Eye (tissue), 1 donor: ENCODE data around the gene OR6B2.
A peak's percentile ranks its signal among the peaks of the same experiment; 100 is the strongest.

Source experiments
- DNase-seq: peaks from one replicate; pipeline ENCODE4 v3.0.0-alpha.2; 2015

Gene OR6B2

GRCh38 chr2:240037358-240037757 lies 7.1 kb upstream of the OR6B2 start:
- no peak for DNase-seq

- no peak for DNase-seq
These were observed 3.1 kb upstream of the OR6B2 start for GRCh38 chr2:240033330-240033678.

DNA sequence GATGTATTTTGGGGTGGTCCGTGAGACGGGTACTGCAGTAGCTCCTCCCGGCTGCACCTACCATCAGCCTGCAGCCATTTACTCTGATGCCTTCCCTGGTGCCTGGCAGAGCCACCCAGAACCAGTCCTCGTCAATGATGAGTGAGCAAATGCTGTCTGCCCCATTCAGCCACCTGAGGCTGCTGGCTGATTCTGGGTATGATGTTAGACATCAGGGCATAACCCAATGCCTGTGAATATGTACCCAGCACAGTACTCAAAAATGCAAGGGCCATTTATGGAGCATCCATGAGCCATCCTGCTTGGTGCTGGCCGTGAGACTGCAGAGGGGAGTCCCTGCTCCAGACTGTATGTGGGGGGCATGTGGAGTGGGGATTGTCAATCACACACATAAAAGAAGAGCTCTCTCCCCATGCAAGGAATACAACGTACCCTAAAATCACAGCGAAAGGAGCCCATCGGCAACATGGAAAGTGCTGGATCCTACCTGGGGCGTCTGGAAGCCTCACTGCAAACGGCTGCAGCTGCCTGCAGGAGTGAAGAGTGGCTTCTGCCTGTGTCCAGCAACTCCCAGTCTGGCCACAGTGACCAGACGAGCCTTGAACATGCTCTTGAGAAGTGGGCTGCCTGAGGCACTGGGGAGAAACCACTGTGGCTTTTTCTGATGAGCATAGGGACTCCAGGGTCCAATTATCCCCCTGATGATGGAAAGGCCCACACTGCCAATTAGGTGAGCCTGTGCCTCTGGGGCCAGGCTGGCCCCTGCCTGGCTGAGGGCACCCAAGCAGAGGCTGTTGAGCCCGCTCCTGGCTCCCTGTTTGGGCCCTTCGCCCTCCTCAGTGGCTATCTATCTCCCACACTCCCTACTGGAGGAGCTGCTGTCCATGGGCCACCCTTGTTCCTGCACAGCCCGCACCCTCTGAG lies 2.4 kb upstream of the OR6B2 start:
- no peak for DNase-seq

DNA sequence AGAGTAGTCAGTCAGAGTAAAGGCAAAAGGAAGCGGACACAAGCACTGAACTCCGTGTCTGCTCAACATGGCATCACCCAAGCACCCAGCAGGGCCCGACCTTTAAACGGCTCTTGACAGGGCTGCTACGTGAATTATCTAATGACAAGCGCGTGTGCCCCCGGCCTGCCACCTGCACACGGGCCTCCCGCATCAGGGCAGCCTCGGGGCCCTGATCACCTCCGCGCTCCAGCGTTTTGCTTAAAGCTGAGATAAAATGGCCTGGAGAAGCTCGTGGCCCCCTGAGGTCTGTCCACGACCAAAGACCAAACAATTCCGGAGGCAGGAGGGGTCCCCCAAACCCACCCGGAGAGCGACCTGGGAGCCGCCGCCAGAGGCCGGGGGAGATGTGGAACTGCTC lies 5.5 kb downstream of the OR6B2 start:
- peak; percentile 53 for DNase-seq

- DNase-seq: no peak
These were observed 6.4 kb downstream of the OR6B2 start for GRCh38 chr2:240023792-240024191.

- peak; percentile 78 for DNase-seq
These were observed 8.6 kb downstream of the OR6B2 start for GRCh38 chr2:240021488-240022104.

DNA sequence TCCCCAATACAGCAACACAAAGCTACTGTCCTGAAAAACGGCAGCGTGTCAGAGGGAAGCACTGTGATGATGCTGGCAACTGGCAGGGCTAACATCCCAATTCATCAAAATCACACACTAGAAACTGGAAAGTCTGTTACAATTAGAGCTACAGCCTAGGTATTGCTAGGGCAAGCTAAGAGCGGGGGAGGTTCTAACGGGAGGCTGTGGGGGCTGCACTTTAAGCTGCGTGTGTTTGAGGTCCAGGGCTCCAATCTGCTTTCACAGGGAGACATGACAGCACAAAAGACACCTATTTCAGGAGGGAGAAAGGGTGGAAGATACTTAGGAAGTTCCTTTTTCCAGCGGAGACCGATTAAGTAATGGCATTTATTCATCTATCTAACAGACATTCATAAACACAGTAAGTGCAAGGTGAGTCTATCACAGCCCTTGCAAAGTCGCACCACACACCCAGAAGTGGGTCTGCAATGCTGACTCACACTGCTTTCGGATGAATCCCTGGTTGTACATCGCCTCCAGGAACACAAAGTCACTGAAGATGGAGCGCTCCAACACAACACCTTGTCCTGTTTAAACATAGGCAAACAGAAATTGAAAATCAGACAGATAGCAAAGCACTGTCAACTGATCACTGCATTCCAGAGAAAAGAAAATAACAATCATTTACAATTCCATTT lies 12.0 kb downstream of the OR6B2 start:
- no peak for DNase-seq

GRCh38 chr2:240014327-240014726 lies 15.9 kb downstream of the OR6B2 start:
- no peak for DNase-seq

GRCh38 chr2:240013343-240013742 lies 16.9 kb downstream of the OR6B2 start:
- DNase-seq: no peak

GRCh38 chr2:240002983-240003382 lies 27.2 kb downstream of the OR6B2 start:
- DNase-seq: no peak

- no peak for DNase-seq
These were observed 29.6 kb downstream of the OR6B2 start for GRCh38 chr2:240000671-240001070.

GRCh38 chr2:239997686-239998409 lies 32.4 kb downstream of the OR6B2 start:
- DNase-seq: no peak

- DNase-seq: no peak
These were observed 36.1 kb downstream of the OR6B2 start for GRCh38 chr2:239994086-239994485.

- DNase-seq: no peak
These were observed 36.9 kb downstream of the OR6B2 start for GRCh38 chr2:239993291-239993690.

DNA sequence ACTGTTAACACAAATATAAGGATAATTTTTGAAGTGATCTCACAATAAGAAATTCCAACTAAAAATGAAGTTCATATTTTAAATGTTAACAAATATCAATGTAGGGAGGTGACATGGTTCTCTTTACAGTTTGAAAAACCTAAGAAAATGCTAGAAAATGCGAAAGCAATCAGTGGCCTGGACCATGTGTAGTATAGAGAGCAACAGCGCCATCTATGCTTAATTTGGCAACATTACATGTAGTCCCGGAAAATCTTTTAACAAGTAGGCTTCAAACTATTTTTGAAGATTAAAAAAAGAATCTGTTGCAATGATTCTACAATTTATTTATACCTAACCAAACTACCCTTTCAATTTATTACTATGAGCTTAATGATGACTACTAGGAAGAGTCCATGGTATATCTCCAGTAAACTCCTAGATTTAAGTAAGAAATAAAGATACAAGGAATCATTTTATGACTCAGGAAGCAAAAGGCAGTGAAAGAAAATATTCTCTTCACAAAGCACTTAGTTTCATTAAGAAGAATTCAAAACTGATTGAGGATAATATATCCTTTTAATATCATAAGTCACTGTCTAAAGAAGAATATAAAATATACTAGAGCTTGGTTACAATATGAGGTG lies 38.4 kb downstream of the OR6B2 start:
- peak; percentile 86 for DNase-seq

DNA sequence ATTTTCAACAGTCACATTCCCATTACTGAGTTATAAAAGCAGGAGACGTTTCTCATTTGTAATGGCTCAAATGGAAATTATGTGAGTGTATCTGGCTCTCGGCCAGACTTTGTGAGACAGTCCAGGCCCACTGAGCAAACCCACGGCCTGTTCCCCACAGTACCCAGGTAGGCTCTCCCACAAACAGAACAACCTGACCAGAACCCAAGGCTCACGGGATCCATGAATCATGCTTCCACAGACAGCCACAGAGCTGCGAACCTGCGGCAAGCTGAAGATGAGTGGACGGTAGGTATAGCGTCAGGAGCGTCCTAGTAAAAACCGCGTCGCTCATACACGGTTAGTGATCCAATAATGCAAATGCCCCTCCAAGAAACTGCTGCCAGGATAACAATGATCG lies 39.3 kb downstream of the OR6B2 start:
- no peak for DNase-seq

DNA sequence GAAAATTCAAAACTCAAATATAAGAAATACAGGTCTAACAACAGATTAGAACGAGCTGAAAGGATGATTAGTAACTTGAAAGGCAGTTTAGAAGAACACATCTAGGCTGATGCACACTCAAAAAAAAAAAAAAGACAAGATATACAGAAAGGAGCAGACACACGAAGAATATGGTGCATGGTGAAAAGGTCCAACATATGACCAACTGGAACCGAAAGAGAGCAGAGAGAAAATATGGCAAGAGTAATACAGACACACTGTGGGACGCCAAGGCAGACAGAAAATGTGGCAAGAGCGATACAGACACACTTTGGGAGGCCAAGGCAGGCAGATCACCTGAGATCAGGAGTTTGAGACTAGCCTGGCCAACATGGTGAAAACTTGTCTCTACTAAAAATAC lies 44.9 kb downstream of the OR6B2 start:
- DNase-seq: peak; percentile 11

DNA sequence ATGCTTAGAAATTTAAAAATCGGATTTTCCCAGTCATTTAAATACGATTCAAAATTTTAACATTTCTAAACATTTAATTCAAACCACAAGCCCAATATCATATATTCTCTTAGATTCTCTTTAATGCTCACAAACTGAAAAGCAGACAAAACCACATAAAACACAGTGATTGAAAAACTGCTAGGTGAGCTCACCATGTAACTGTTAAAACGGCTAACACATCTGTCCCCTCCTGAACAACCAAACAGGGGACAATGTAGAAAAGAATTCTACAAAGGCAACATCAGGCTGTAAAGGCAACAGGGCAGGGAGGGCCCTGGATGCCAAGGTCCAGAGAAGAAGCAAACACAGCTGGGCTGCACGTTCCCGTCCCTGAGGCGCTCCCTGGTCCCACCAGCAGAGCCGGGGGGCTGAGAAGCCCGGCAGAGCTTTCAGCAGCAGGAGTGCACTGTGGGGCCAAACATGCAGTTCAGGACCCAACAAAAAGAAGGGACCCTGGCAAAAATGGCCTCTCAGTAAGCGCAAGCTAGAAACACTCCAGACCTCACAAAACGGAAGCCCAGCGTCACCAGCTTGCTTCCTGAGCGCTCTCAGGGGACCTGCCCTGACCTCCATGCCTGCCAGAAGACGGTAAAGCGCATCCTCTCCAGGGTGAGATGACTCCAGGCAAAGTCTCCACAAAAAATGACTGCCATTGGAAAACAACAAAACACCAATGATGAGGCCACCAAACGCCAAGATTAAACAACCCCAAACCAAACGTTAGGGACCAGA lies 45.6 kb downstream of the OR6B2 start:
- DNase-seq: no peak

DNA sequence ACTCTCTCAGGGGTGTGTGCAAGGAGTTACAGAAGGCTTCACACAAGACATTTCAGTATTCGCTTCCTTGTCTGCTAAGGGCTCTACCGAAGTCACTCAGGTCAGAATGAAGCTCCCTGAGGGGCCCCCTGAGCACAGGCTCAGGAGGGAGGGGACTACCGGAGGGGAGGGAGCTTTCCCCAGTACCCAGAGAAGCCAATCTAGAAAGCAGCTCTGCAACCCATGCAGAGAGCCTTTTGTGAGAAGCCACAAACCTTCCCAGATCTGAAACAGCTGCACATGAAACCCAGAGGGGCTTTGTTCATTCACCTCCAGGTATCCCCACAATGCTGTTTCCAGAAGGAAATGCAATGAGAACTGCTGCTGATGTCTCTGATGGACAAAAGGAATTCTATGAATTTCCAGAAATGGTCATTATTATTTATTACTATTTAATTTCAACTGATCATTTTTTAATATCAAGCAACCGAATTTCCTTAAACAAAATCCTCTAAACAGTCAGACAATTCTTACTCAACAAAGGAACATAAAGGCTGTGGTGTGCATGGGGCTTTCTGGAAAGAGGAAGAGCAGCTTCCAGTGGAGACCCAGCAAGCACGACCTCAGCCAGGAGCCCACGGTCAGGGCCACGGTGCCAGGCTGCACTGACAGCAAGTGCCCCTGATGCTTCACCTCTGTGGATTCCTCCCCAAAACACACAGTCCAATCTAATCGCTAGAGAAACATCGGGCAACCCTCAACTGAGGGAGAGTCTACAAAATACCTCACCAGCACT lies 47.0 kb downstream of the OR6B2 start:
- no peak for DNase-seq
